GM12874 (cell line): ENCODE data around the gene PRR12.

ENCODE experiments used
- CTCF ChIP-seq: IDR thresholded peaks from 2 replicates; pipeline ENCODE4 v1.5.1; 2011; ENCODE audit warnings: low read depth, mild to moderate bottlenecking, control low read depth, low read length, moderate library complexity; ENCODE audit not compliant: insufficient read depth

PRR12 gene

GRCh38 chr19:49639401-49640112 is 48.6 kb downstream of the PRR12 start:
- TF ChIP-seq CTCF, result no peak

DNA sequence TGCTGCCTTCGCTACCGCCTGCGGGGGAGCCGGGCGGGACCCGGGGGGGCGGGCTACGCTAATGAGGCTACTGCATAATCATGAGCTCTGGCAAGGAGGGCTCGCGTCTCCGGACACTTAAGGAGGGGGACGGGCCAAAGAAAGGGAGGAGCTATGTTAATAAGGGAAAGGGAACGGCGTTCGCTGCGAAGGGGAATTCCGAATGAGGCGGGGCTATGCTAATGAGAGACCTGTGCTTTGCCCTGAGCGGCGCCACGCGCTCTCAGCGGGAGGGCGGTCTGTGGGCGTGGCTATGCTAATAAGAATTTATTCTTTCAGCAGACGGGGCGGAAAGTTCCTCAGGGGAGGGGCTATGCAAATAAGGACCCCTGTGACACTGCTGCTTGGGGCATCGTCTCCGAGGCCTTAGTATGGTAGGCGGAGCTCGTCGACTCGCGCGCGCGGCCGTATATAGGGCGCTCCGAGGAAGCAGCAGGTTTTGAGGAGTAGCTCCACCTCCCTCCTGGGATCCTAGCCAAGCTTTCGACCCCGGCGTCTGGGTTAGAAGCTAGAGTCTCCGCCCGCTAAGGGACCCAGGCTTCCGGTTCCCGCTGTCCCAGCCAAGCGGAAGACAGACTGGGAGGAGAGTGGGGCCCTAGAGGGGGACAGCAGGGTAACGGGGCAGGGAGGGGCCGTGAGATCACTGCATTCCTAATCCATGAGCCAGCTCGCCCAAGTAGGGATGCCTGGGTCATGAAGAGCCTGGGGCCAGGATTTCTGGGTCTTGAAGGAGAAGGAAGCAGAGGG is 49.3 kb downstream of the PRR12 start, which contains the start of gene RRAS:
RRAS (minus strand) TSS at position 31 of the 786 bp plus-strand sequence. CDS start 45 bp downstream, outside the sequence.
- no peak for TF ChIP-seq CTCF

DNA sequence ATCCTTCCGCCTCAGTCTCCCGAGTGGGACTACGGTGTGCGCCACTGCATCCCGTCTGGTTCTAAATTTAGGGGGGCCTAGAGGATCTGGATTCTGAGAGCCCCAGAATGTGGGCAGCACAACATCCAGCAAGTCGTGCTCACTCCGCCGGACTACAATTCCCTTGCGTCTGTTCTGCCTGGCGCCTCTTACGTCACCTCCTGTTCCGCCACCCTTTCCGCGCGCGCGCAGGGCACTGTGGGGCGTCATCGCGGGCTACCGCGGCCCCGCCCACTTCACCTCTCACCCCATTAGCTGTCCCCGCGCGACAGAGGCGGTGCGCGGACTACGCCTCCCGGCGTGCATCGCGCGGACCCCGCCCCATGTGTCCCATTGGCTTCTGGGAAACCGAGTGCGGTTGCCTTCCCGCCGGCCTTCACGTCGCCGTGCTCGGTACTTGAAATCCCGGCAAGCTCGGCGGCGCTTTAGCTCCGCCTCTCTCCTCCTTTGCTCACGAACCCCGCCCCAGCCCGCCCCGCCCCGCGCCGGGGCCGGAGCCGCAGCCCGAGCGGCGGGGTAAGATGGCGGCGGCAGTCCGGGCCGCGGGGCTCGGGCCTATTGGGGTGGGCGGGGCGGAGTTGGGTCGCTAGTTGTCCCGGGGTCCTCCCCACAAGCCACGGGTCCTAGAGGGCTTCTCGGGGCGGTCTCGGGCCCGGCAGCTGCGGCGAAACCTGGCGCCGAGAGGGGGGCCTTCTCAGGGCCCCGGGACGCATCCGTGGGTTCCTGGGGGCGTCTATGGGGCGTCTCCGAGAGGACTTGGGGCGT is 50.9 kb downstream of the PRR12 start, which contains the start of gene SCAF1:
SCAF1 (plus strand) TSS at position 522 of the 804 bp plus-strand sequence. CDS start 2,818 bp downstream, outside the sequence.
- no peak for TF ChIP-seq CTCF

- TF ChIP-seq CTCF, result no peak
These were observed 51.6 kb downstream of the PRR12 start for GRCh38 chr19:49642492-49643035.

DNA sequence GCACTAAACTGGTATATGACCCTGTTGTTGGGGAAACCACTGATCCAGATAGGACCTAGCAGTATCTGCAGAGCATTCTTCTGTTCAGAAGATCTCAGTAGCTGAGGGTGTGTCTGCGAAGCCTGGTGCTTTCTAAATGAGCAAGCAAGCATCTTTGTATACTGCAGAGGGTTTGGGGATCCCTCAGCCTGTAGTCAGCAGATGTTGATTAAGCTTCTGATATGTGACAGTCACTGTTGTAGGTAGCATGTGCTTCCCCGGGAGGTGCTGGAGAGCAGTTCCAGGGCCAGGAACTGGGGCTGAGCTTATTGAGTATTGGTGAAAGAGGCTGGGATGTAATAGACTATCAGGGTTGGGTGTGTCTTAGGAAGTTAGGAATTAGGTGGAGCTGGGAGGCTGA is 52.5 kb downstream of the PRR12 start:
- no peak for TF ChIP-seq CTCF

DNA sequence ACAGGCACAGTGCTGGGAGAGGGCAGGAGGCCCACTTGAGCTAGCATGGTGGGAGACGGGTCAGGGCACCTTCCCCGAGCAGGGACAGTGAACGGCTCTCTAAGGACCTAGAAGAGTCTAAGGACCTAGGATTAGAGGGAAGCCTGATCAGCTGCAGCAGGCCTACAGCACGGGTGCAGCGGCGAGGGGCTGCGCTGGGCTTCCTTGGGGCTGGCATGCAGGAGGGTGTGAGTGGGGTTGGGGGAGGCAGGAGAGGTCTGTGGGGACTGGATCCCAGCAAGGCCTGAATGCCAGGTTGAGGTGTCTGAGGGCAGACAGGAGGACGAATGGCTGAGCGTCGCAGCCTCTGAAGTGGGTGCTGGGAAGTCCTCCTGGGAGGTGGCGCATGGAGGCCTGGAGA is 54.6 kb downstream of the PRR12 start:
- TF ChIP-seq CTCF, result no peak
